K562 (cell line): ENCODE measurements around the gene MGRN1. TPM values are rescaled to one million over a fixed set of nuclear protein-coding genes. Genes with fewer than 3 reads are reported as not detected.

ENCODE experiments used
- ATAC-seq: fragments of 200-7000 bp; cut with Tn5 transposase; 3 replicates; pipeline ENCODE4 v1.9.1; 2020; ENCODE audit warnings: moderate library complexity
- BruUV-seq: library from RNA; stranded (reverse); fragments of 400-500 nt; replicated peaks from 2 replicates; lab custom pipeline; 2021; lab: Mats Ljungman, UMichigan
- CTCF ChIA-PET: fragments of 300-600 bp; formaldehyde crosslinking; extraction: SDS; loops from one replicate; lab custom pipeline; 2021; ENCODE audit warnings: low intra/inter-chr PET ratio; lab: Yijun Ruan, JAX
- POLR2A ChIA-PET: fragments of 300-600, 350-650 bp; sonication (Branson Sonifier 250); formaldehyde crosslinking; extraction: SDS; loops from one replicate; lab custom pipeline; 2021; ENCODE audit warnings: antibody characterized with exemption, inconsistent platforms; lab: Yijun Ruan, JAX
- DNase-seq, 4 experiments: peaks; one replicate each; pipeline versions ENCODE4 v3.0.0 to v3.0.0-alpha.2; 2011 to 2018; ENCODE audit warnings: low spot score in 3 of 4, mixed read lengths in 3 of 4; ENCODE audit errors: extremely low read depth in 1 of 4
- FAIRE-seq: peaks from 2 replicates; lab custom pipeline; 2011; peaks lifted over from hg19 to GRCh38; lab: Jason Lieb, UNC
- H2AFZ ChIP-seq: 2 replicates; pipeline ENCODE4 v1.6.0; 2011; ENCODE audit warnings: low read depth, low read length, control low read depth, inconsistent platforms
- H3K27ac ChIP-seq: fragments of 200-600 bp; 3 replicates; pipeline ENCODE4 v1.8.0; 2011; ENCODE audit warnings: low read depth, mild to moderate bottlenecking, control low read depth, inconsistent platforms, low read length, moderate library complexity, mixed read lengths; ENCODE audit errors: extremely low read depth
- H3K27me3 ChIP-seq, 2 experiments: fragments of 300-600 bp in 1 of 2; 2 replicates in 1 of 2; 3 replicates in 1 of 2; pipeline versions ENCODE4 v1.6.0 to v1.8.0; 2011; ENCODE audit warnings: inconsistent platforms in 2 of 2, low read length in 2 of 2, mild to moderate bottlenecking in 1 of 2, mixed read lengths in 1 of 2, moderate library complexity in 1 of 2; ENCODE audit not compliant: control insufficient read depth in 2 of 2, insufficient read depth in 2 of 2
- H3K36me3 ChIP-seq: fragments of 300-600 bp; 3 replicates; pipeline ENCODE4 v1.8.0; 2011; ENCODE audit warnings: mild to moderate bottlenecking, low read length, inconsistent platforms; ENCODE audit not compliant: control insufficient read depth, insufficient read depth
- H3K4me1 ChIP-seq, 2 experiments: fragments of 200-600 bp in 1 of 2; replicated peaks in 1 of 2; 2 replicates in 1 of 2; 3 replicates in 1 of 2; pipeline versions ENCODE4 v1.5.1 to v1.8.0; 2011; ENCODE audit warnings: inconsistent platforms in 2 of 2, low read length in 2 of 2, mild to moderate bottlenecking in 1 of 2, mixed read lengths in 1 of 2, moderate library complexity in 1 of 2; ENCODE audit not compliant: control insufficient read depth in 2 of 2, insufficient read depth in 2 of 2
- H3K4me2 ChIP-seq: 2 replicates; pipeline ENCODE4 v1.6.1; 2011; ENCODE audit warnings: low read length, control low read depth, inconsistent platforms, mixed read lengths; ENCODE audit not compliant: insufficient read depth
- H3K4me3 ChIP-seq: fragments of 200-600 bp; sonication (generic), shearing (Covaris generic); 2 replicates; pipeline ENCODE4 v1.5.1; 2016; ENCODE audit warnings: control low read depth, inconsistent platforms
- H3K79me2 ChIP-seq: fragments of 200-600 bp; 3 replicates; pipeline ENCODE4 v1.8.0; 2011; ENCODE audit warnings: low read length, inconsistent platforms; ENCODE audit not compliant: control insufficient read depth, insufficient read depth
- H3K9ac ChIP-seq, 2 experiments: 2 replicates each; pipeline versions ENCODE4 v1.6.0 to v1.6.1; 2011; ENCODE audit warnings: low read depth in 2 of 2, low read length in 2 of 2, control low read depth in 1 of 2, inconsistent platforms in 1 of 2, mild to moderate bottlenecking in 1 of 2, mixed read lengths in 1 of 2; ENCODE audit not compliant: insufficient read depth in 1 of 2
- H3K9me1 ChIP-seq: one replicate; pipeline ENCODE4 v1.6.0; 2011; ENCODE audit warnings: inconsistent platforms, mild to moderate bottlenecking, low read length, moderate library complexity; ENCODE audit not compliant: control insufficient read depth, insufficient read depth
- H3K9me3 ChIP-seq: replicated peaks from 2 replicates; pipeline ENCODE4 v1.5.1; 2011; ENCODE audit warnings: low read depth, low read length, inconsistent platforms; ENCODE audit not compliant: control insufficient read depth, insufficient read depth
- H4K20me1 ChIP-seq: replicated peaks from 2 replicates; pipeline ENCODE4 v1.6.1; 2011; ENCODE audit warnings: low read length, inconsistent platforms, mixed read lengths; ENCODE audit not compliant: control insufficient read depth, insufficient read depth
- CBX3 ChIP-seq, 2 experiments: IDR thresholded peaks; 1 replicate in 1 of 2; 2 replicates in 1 of 2; pipeline ENCODE4 v1.6.1; 2012; ENCODE audit warnings: inconsistent platforms in 2 of 2, low read length in 2 of 2, borderline replicate concordance in 1 of 2, control low read depth in 1 of 2
- IRF2 ChIP-seq: sonication (generic); formaldehyde crosslinking; IDR thresholded peaks from 2 replicates; pipeline ENCODE4 v1.8.1; 2022; ENCODE audit warnings: mild to moderate bottlenecking, missing genetic modification reagents
- NR4A1 ChIP-seq, 2 experiments: fragments of 250-450 bp in 1 of 2; fragments of 450-650 bp in 1 of 2; sonication (Bioruptor Pico) in 1 of 2; IDR thresholded peaks; 2 replicates each; pipeline versions ENCODE4 v1.4.0 to v1.6.1; 2016 to 2020; ENCODE audit warnings: mild to moderate bottlenecking in 2 of 2, missing compliant biosample characterization in 1 of 2, missing genetic modification characterization in 1 of 2, moderate library complexity in 1 of 2
- RBM14 ChIP-seq: fragments of 200-400 bp; formaldehyde crosslinking; IDR thresholded peaks from 2 replicates; pipeline ENCODE4 v1.6.1; 2018; ENCODE audit warnings: low read depth, mild to moderate bottlenecking, low read length, moderate library complexity, borderline replicate concordance; ENCODE audit not compliant: insufficient read depth
- WGBS: fragments of 100-300 bp; shearing (Covaris generic); methylation state at CpG from one replicate; pipeline ENCODE4 v1.1.6; 2016; ENCODE audit warnings: low coverage, mixed read lengths; ENCODE audit not compliant: insufficient coverage; ENCODE audit errors: missing lambda C conversion rate; 5-methylcytosine and 5-hydroxymethylcytosine counted together
- in situ Hi-C: fragments of 300-500 bp; cut with MboI; formaldehyde crosslinking; loops from 4 replicates; pipeline ENCODE4 v1.15.0; 2018; ENCODE audit warnings: inconsistent platforms, mixed read lengths
- intact Hi-C: fragments of 100-400 bp; cut with micrococcal nuclease; formaldehyde crosslinking; loops from 2 replicates; pipeline ENCODE4 v1.14.2; 2022
- polyA plus RNA-seq, 8 experiments: library from polyadenylated mRNA; depleted of rRNA in 4 of 8; stranded (reverse) in 5 of 8; unstranded in 3 of 8; fragments of >200 nt; fragmentation: Nextera tagmentation in 2 of 8; fragmentation: Illumina TruSeq in 1 of 8; extraction: Ambion mirVana in 2 of 8; extraction: Trizol in 1 of 8; gene quantifications; 2 replicates each; pipeline versions ENCODE4 v1.2.1 to v1.2.3, GENCODE V29; 2011 to 2014; ENCODE audit warnings: inconsistent platforms in 1 of 8, missing spikeins in 1 of 8
- total RNA-seq, 7 experiments: library from RNA; depleted of rRNA in 6 of 7; stranded (reverse); fragments of >200 nt in 6 of 7; fragmentation: Illumina TruSeq in 2 of 7; extraction: Trizol in 2 of 7; gene quantifications; 2 replicates each; pipeline versions ENCODE4 v1.2.1 to v1.2.3, GENCODE V29; 2011 to 2021; ENCODE audit warnings: low replicate concordance in 1 of 7
- TF ChIP-seq, protein P1 (sequence below): sonication (generic); formaldehyde crosslinking; IDR thresholded peaks from 2 replicates; pipeline ENCODE4 v1.8.0; 2022; ENCODE audit warnings: mild to moderate bottlenecking, missing genetic modification reagents

The MGRN1 gene
- total and polyA plus RNA-seq, 9 of the 15 experiments (the other 6 are each of a cell fraction or from before 2014, with no cell fraction given): 0.15 to 37.9 (median 6.0) TPM

DNA sequence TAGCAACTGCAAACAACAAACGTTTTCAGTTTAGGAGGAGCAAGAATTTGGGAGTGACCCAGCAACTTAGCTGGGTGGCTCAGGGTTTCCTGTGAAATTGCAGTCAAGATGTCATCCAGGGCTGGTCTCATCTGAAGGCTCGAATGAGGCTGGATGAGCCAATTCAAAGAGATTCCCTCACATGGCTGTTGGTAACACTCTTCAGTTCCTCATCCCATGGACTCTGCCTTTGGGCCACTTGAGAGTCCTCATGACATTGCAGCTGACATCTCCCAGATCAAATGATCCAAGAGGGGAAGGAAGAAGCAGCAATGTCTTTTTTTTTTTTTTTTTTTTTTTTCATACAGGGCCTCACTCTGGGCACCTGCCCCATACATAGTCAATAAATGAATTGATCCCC is 36.2 kb upstream of the MGRN1 start:
- Histone ChIP-seq H3K27ac (no peak overlapping the region), H3K27me3 (peaks cover 40 to 62% of the 10 kb centered on the region in 2 experiments; a peak in 4 of 5 replicates), H3K9me3 (peaks cover 7% of the 10 kb centered on the region), H3K9me1 (no peaks in the 10 kb centered on the region), H3K4me1 (peaks cover 0 to 16% of the 10 kb centered on the region in 2 experiments; a peak in 2 of 5 replicates), H3K9ac (no peak overlapping the region), H2AFZ (no peak overlapping the region), H3K4me2 (no peak overlapping the region), H3K36me3 (no peaks in the 10 kb centered on the region), H3K4me3 (no peak overlapping the region), H4K20me1 (0 out of 2 replicates have a peak, but pooled peaks cover 4% of the 10 kb centered on the region), H3K79me2 (no peaks in the 10 kb centered on the region)
- TF ChIP-seq IRF2 (CRISPR knock-in tag): no peak
- 0 out of 3 replicates have a peak, but pooled peaks of 1 of the 2 experiments have one; percentile 29 for TF ChIP-seq CBX3 (IDR thresholded peaks at IDR 0.05; ENCODE audit: borderline replicate concordance in 1 of 2, low read length in 2 of 2)
- CTCF ChIA-PET: no interaction called here
- no peak for DNase-seq
- 0% methylated on average over 2 of the region's 2 CpGs for WGBS
- POLR2A ChIA-PET: interaction anchor here (0.8 to 1.2 kb wide), 2 partner anchors 11 to 370 kb away, joined by 3 to 6 read pairs; partner anchors contain the start of gene SEC14L5
- BruUV-seq: no TSS peak
- ATAC-seq: no peak
- in situ Hi-C loops (loop anchor here (5.0 kb wide), 1 partner anchor 66 kb away; no protein-coding TSS in a partner anchor), intact Hi-C loops (no loop called here)
- FAIRE-seq: no peak

DNA sequence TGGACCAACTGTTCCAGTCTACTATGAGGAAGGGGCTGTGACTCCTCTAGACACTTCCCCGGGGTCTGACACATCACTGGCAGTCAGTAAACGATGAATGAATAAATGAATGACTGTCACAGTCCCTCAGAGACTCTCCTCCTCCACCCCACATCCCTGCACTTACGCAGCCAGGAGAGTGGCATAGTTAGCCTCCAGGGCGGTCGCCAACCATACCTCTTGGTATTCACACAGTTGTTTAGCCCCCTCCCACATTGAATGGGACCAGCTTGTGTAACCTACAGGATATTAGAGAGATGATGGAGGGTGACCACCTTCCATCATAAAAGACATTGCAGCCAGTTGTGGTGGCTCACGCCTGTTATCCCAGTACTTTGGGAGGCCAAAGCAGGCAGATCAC is 35.7 kb upstream of the MGRN1 start:
- no peak for DNase-seq
- Histone ChIP-seq H3K9me1 (no peaks in the 10 kb centered on the region), H3K9ac (no peak overlapping the region), H3K9me3 (peaks cover 7% of the 10 kb centered on the region), H3K27ac (no peak overlapping the region), H3K79me2 (no peaks in the 10 kb centered on the region), H2AFZ (no peak overlapping the region), H3K27me3 (peaks cover 45 to 68% of the 10 kb centered on the region in 2 experiments), H3K4me2 (no peak overlapping the region), H3K4me1 (peaks cover 0 to 19% of the 10 kb centered on the region in 2 experiments; a peak in 2 of 5 replicates), H4K20me1 (0 out of 2 replicates have a peak, but pooled peaks cover 4% of the 10 kb centered on the region), H3K36me3 (no peaks in the 10 kb centered on the region), H3K4me3 (no peak overlapping the region)
- in situ Hi-C loops: loop anchor here (5.0 kb wide), 1 partner anchor 67 kb away; no protein-coding TSS in a partner anchor
- intact Hi-C loops: no loop called here
- 10% methylated on average over 6 of the region's 6 CpGs for WGBS
- no TSS peak for BruUV-seq
- no peak for ATAC-seq
- no peak for FAIRE-seq
- ChIA-PET POLR2A (interaction anchor here (1.2 kb wide), 1 partner anchor 10 kb away, joined by 6 read pairs; no protein-coding TSS in a partner anchor), CTCF (no interaction called here)
- TF ChIP-seq, protein P1, sequence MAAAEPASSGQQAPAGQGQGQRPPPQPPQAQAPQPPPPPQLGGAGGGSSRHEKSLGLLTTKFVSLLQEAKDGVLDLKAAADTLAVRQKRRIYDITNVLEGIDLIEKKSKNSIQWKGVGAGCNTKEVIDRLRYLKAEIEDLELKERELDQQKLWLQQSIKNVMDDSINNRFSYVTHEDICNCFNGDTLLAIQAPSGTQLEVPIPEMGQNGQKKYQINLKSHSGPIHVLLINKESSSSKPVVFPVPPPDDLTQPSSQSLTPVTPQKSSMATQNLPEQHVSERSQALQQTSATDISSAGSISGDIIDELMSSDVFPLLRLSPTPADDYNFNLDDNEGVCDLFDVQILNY: no peak
- TF ChIP-seq RBM14 (no peak), NR4A1 (CRISPR knock-in tag; IDR thresholded peaks at IDR 0.05) (no peak), NR4A1 (tag; IDR thresholded peaks at IDR 0.05) (no peak)
